Measurements from ENCODE around the gene CHDH.

CHDH gene

GRCh38 chr3:53818221-53819162 lies 27.7 kb downstream of the CHDH start:
- ChIA-PET CTCF (no interaction called here), POLR2A (no interaction called here)
- H3K27ac ChIP-seq (ENCODE audit: extremely low read depth, low read depth, low read length), result no peak overlapping the region
- no peaks in the 10 kb centered on the region for H3K9me3 ChIP-seq (ENCODE audit: control insufficient read depth, insufficient read depth, low read depth, low read length)
- TF ChIP-seq RBAK (tag by site-specific recombination; IDR thresholded peaks at IDR 0.05) (no peak), ZNF791 (tag by site-specific recombination; IDR thresholded peaks at IDR 0.05) (no peak), SCRT2 (tag by site-specific recombination; IDR thresholded peaks at IDR 0.05) (peak; percentile 89), ZBTB10 (tag by site-specific recombination; IDR thresholded peaks at IDR 0.05) (no peak), SCRT1 (tag by site-specific recombination; IDR thresholded peaks at IDR 0.05; ENCODE audit: borderline replicate concordance) (peak; percentile 89), ZNF394 (tag by site-specific recombination; IDR thresholded peaks at IDR 0.05; ENCODE audit: borderline replicate concordance) (no peak), ZNF658 (tag by site-specific recombination; IDR thresholded peaks at IDR 0.05) (no peak), ZNF837 (tag by site-specific recombination; IDR thresholded peaks at IDR 0.05) (no peak)
- no peak overlapping the region for H3K4me3 ChIP-seq (ENCODE audit: low read depth, low read length)
- peaks cover 0 to 71% of the 10 kb centered on the region in 2 experiments; a peak in 1 of 3 replicates for H3K36me3 ChIP-seq (ENCODE audit: control insufficient read depth in 2 of 2, insufficient read depth in 1 of 2, low read length in 2 of 2)
- H3K4me1 ChIP-seq (ENCODE audit: control insufficient read depth, insufficient read depth, low read length), result no peaks in the 10 kb centered on the region

- H3K36me3 ChIP-seq (ENCODE audit: control insufficient read depth in 2 of 2, insufficient read depth in 1 of 2, low read length in 2 of 2), result peaks cover 0 to 65% of the 10 kb centered on the region in 2 experiments; a peak in 1 of 3 replicates
- CTCF ChIA-PET, result no interaction called here
- H3K27ac ChIP-seq (ENCODE audit: extremely low read depth, low read depth, low read length), result no peak overlapping the region
- POLR2A ChIA-PET, result no interaction called here
- TF ChIP-seq ZSCAN18 (tag by site-specific recombination; IDR thresholded peaks at IDR 0.05) (no peak), ZBTB17 (tag by site-specific recombination; IDR thresholded peaks at IDR 0.05) (no peak), ZBTB20 (tag by site-specific recombination; IDR thresholded peaks at IDR 0.05) (no peak), GLIS1 (tag by site-specific recombination; IDR thresholded peaks at IDR 0.05) (no peak), ZNF521 (tag by site-specific recombination; IDR thresholded peaks at IDR 0.05) (no peak), ZFP37 (tag by site-specific recombination; IDR thresholded peaks at IDR 0.05) (no peak), ZNF138 (tag by site-specific recombination; IDR thresholded peaks at IDR 0.05; ENCODE audit: borderline replicate concordance) (no peak), ZNF174 (tag by site-specific recombination; IDR thresholded peaks at IDR 0.05) (no peak), ZNF423 (tag by site-specific recombination; IDR thresholded peaks at IDR 0.05) (no peak), INSM2 (tag by site-specific recombination; IDR thresholded peaks at IDR 0.05) (no peak), ZNF335 (tag by site-specific recombination; conservative IDR thresholded peaks at IDR 0.05) (no peak)
- H3K9me3 ChIP-seq (ENCODE audit: control insufficient read depth, insufficient read depth, low read depth, low read length), result no peaks in the 10 kb centered on the region
- no peaks in the 10 kb centered on the region for H3K4me1 ChIP-seq (ENCODE audit: control insufficient read depth, insufficient read depth, low read length)
- no peak overlapping the region for H3K4me3 ChIP-seq (ENCODE audit: low read depth, low read length)
Measured at GRCh38 chr3:53817809-53818208, 28.4 kb downstream of the CHDH start.

Measured in HEK293 (cell line).